Adrenal gland (tissue), 12 donors: ENCODE results near the gene CACNG7. TPM values are rescaled to one million over a fixed set of nuclear protein-coding genes. Genes with fewer than 3 reads are reported as not detected.

Experiments used
- DNase-seq, 7 donors: peaks; one replicate each; pipeline ENCODE4 v3.0.0-alpha.2; 2019 to 2020
- H3K27ac ChIP-seq, 5 donors: fragments of 200-600 bp; sonication (generic) in 4 of 5; 1 replicate in 3 of 5; 2 replicates in 2 of 5; pipeline versions ENCODE4 v1.5.1 to v1.8.0; 2016 to 2020; ENCODE audit warnings: mild to moderate bottlenecking in 1 of 5
- H3K27me3 ChIP-seq: fragments of 200-600 bp; 2 replicates; pipeline ENCODE4 v1.8.0; 2021
- H3K36me3 ChIP-seq, 2 donors: fragments of 200-600 bp; replicated peaks in 1 of 2; 1 replicate in 1 of 2; 2 replicates in 1 of 2; pipeline versions ENCODE4 v1.5.1 to v1.8.0; 2018 to 2022
- H3K4me1 ChIP-seq, 2 donors: fragments of 200-600 bp; replicated peaks in 1 of 2; 1 replicate in 1 of 2; 2 replicates in 1 of 2; pipeline versions ENCODE4 v1.5.1 to v1.8.0; 2018 to 2021
- H3K4me3 ChIP-seq, 4 donors: fragments of 200-600 bp; sonication (generic) in 3 of 4; one replicate each; pipeline ENCODE4 v1.5.1; 2016 to 2018
- H3K9me3 ChIP-seq, 3 donors: fragments of 200-600 bp; sonication (generic) in 1 of 3; replicated peaks in 1 of 3; 1 replicate in 2 of 3; 2 replicates in 1 of 3; pipeline versions ENCODE4 v1.5.1 to v1.8.0; 2016 to 2021
- CTCF ChIP-seq, 6 experiments: fragments of 450-650 bp in 4 of 6; fragments of 200-600 bp in 2 of 6; sonication (generic) in 1 of 6; IDR thresholded peaks; 1 replicate in 5 of 6; 2 replicates in 1 of 6; pipeline versions ENCODE4 v1.5.1 to v1.8.0; 2016 to 2021; ENCODE audit warnings: antibody characterized with exemption in 6 of 6, mild to moderate bottlenecking in 2 of 6, moderate library complexity in 1 of 6
- POLR2A ChIP-seq, 2 donors: fragments of 450-650 bp; IDR thresholded peaks; one replicate each; pipeline ENCODE4 v1.6.1; 2017; ENCODE audit warnings: antibody characterized with exemption in 2 of 2, mild to moderate bottlenecking in 2 of 2, moderate library complexity in 1 of 2
- WGBS, 4 donors: extraction: QIAGEN DNeasy Blood & Tissue Kit in 2 of 4; methylation state at CpG; one replicate each; pipeline versions ENCODE4 v1.1.5 to v1.1.7; 2013 to 2017; 5-methylcytosine and 5-hydroxymethylcytosine counted together
- intact Hi-C, 2 donors: fragments of 100-400 bp; cut with DNase I; formaldehyde crosslinking; loops; one replicate each; pipeline versions ENCODE4 v1.14.1 to v1.15.0; 2022 to 2023
- polyA plus RNA-seq, 3 donors: library from polyadenylated mRNA; stranded (reverse); fragments of 200-250 nt in 2 of 3; fragments of 350-450 nt in 1 of 3; fragmentation: Illumina TruSeq in 1 of 3; extraction: RNeasy Lipid Tissue Mini Kit (QIAGEN cat#74804) in 1 of 3; gene quantifications; one replicate each; pipeline ENCODE4 v1.2.3, GENCODE V29; 2013 to 2014
- total RNA-seq, 9 donors: library from RNA; depleted of rRNA in 4 of 9; stranded (reverse); fragments of >200 nt in 4 of 9; fragments of 120-200 nt in 1 of 9; fragmentation: NEBNext Ultra II Directional in 1 of 9; extraction: Animal tissue kit (Norgen Biotek cat#: 25700) in 1 of 9; gene quantifications; one replicate each; pipeline versions ENCODE4 v1.1.0 to v1.2.4, GENCODE V29; 2013 to 2023
- donor health status: healthy with polysubstance abuse.
- donor health status: Bipolar disorder and iron deficiency.
- donor health status: DM: yes; HTN: yes; CAD: no.
- donor health status: DM: no; HTN: no; CAD: no.
- donor health status: DM: no; HTN: no; CAD: no.
- donor health status: DM: yes; HTN: yes; CAD: no.

Gene CACNG7
- total and polyA plus RNA-seq, 12 donors, result 0.09 to 1.4 (median 0.13) TPM; not detected in 7

GRCh38 chr19:53872762-53873161, 36.3 kb upstream of the CACNG7 start:
- no peaks in the 10 kb centered on the region for H3K9me3 ChIP-seq
- no peak overlapping the region for H3K4me3 ChIP-seq
- peaks cover 0 to 13% of the 10 kb centered on the region in 2 donors for H3K36me3 ChIP-seq
- WGBS, 4 donors, result 83 to 87% (median 84%) methylated on average over 6 of the region's 6 CpGs
- intact Hi-C loops, result no loop called here
- no peaks in the 10 kb centered on the region for H3K27me3 ChIP-seq
- no peak for TF ChIP-seq POLR2A (IDR thresholded peaks at IDR 0.05)
- no peak for TF ChIP-seq CTCF (IDR thresholded peaks at IDR 0.05)
- DNase-seq, result no peak
- no peak overlapping the region for H3K27ac ChIP-seq
- peaks cover 8% of the 10 kb centered on the region in 2 donors for H3K4me1 ChIP-seq

- Histone ChIP-seq H3K4me3 (no peak overlapping the region), H3K27me3 (no peaks in the 10 kb centered on the region), H3K27ac (no peak overlapping the region), H3K9me3 (no peaks in the 10 kb centered on the region), H3K36me3 (peaks cover 0 to 13% of the 10 kb centered on the region in 2 donors), H3K4me1 (peaks cover 3 to 5% of the 10 kb centered on the region in 2 donors)
- no peak for DNase-seq
- 93 to 94% (median 94%) methylated on average over 39 to 51 of the region's 51 CpGs for WGBS, 4 donors
- TF ChIP-seq POLR2A (IDR thresholded peaks at IDR 0.05) (no peak), CTCF (IDR thresholded peaks at IDR 0.05) (no peak)
- intact Hi-C loops, result no loop called here
These were observed 35.1 kb upstream of the CACNG7 start for GRCh38 chr19:53873773-53874605.

GRCh38 chr19:53874606-53874990, 34.5 kb upstream of the CACNG7 start:
- 69 to 82% (median 76%) methylated on average over 5 to 6 of the region's 6 CpGs for WGBS, 4 donors
- no peak for DNase-seq
- intact Hi-C loops, result no loop called here
- no peak for TF ChIP-seq POLR2A (IDR thresholded peaks at IDR 0.05)
- TF ChIP-seq CTCF (IDR thresholded peaks at IDR 0.05), result no peak
- no peak overlapping the region for H3K4me3 ChIP-seq
- H3K27me3 ChIP-seq, result peaks cover 2% of the 10 kb centered on the region
- H3K9me3 ChIP-seq, result no peaks in the 10 kb centered on the region
- H3K4me1 ChIP-seq, result peaks cover 4 to 9% of the 10 kb centered on the region in 2 donors
- no peak overlapping the region for H3K27ac ChIP-seq
- peaks cover 0 to 13% of the 10 kb centered on the region in 2 donors for H3K36me3 ChIP-seq

- H3K4me3 ChIP-seq, result no peak overlapping the region
- peaks cover 0 to 11% of the 10 kb centered on the region in 2 donors for H3K4me1 ChIP-seq
- H3K36me3 ChIP-seq, result peaks cover 0 to 13% of the 10 kb centered on the region in 2 donors
- no peak for TF ChIP-seq CTCF (IDR thresholded peaks at IDR 0.05)
- no peak for TF ChIP-seq POLR2A (IDR thresholded peaks at IDR 0.05)
- H3K27me3 ChIP-seq, result peaks cover 6% of the 10 kb centered on the region
- intact Hi-C loops, result no loop called here
- H3K27ac ChIP-seq, result no peak overlapping the region
- no peaks in the 10 kb centered on the region for H3K9me3 ChIP-seq
- no peak for DNase-seq
- WGBS, 4 donors, result 80 to 85% (median 84%) methylated on average over 17 of the region's 17 CpGs
These were observed 33.3 kb upstream of the CACNG7 start for GRCh38 chr19:53875602-53876325.
